ENCODE measurements around the gene ZSCAN10.

DNA sequence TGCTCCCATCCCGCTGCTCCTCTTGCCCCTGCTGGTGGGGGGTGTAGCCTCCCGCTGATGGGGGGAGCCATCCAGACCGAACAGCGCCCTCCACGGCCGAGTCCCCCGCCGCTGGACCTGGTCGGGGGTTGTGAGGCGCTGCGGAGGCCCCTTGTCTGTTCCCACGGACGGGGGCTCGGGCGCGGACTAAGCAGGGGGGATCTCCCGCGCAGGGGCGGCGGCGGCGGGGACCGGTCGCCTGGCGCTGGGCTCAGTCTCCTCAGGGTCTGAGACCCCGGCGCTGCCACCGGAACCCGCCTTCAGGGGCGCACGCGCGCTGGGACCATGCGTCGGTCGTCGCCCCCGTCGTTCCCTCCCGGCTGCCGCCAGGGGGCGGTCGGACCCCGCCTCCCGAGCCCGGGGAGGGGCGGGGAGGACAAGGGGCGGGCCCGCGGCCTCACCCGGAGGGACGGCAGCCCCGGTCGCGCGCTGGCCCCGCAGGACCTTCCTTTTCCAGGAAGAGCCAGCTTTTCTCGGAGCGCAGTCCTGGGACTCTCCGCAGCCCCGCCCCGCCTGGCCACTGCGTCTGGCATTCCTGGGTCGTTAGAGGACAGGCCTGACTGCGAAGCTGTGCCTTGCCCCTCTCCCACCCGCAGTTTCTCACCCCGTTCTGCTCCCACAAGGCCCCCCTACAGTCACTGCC, 39.9 kb downstream of the ZSCAN10 start:
- TF ChIP-seq, protein P1, sequence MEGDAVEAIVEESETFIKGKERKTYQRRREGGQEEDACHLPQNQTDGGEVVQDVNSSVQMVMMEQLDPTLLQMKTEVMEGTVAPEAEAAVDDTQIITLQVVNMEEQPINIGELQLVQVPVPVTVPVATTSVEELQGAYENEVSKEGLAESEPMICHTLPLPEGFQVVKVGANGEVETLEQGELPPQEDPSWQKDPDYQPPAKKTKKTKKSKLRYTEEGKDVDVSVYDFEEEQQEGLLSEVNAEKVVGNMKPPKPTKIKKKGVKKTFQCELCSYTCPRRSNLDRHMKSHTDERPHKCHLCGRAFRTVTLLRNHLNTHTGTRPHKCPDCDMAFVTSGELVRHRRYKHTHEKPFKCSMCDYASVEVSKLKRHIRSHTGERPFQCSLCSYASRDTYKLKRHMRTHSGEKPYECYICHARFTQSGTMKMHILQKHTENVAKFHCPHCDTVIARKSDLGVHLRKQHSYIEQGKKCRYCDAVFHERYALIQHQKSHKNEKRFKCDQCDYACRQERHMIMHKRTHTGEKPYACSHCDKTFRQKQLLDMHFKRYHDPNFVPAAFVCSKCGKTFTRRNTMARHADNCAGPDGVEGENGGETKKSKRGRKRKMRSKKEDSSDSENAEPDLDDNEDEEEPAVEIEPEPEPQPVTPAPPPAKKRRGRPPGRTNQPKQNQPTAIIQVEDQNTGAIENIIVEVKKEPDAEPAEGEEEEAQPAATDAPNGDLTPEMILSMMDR (conservative IDR thresholded peaks at IDR 0.05 in 1 of 2, IDR thresholded peaks at IDR 0.05 in 1 of 2; ENCODE audit: extremely low read depth in 1 of 2, insufficient read depth in 1 of 2, low read depth in 1 of 2, low read length in 2 of 2): peak; percentile 48 to 71
- no peak for TF ChIP-seq EZH2 (IDR thresholded peaks at IDR 0.05; ENCODE audit: borderline replicate concordance, low read length)

Measured in mammary epithelial cell (primary cell).